Skeletal muscle cell (primary cell): ENCODE measurements around the gene PTGES.
"Not testable (repeated sequence)": the region's sequence is repeated elsewhere in the genome, so short reads cannot be mapped to it uniquely, and the experiment has no call there.

Source experiments
- DNase-seq: peaks from one replicate; pipeline ENCODE4 v3.0.0-alpha.2; 2010; ENCODE audit warnings: low read depth
- H3K4me3 ChIP-seq: 2 replicates; pipeline ENCODE4 v1.5.1; 2011; ENCODE audit warnings: low read depth, mild to moderate bottlenecking, control low read depth, low read length, moderate library complexity

Gene PTGES

DNA sequence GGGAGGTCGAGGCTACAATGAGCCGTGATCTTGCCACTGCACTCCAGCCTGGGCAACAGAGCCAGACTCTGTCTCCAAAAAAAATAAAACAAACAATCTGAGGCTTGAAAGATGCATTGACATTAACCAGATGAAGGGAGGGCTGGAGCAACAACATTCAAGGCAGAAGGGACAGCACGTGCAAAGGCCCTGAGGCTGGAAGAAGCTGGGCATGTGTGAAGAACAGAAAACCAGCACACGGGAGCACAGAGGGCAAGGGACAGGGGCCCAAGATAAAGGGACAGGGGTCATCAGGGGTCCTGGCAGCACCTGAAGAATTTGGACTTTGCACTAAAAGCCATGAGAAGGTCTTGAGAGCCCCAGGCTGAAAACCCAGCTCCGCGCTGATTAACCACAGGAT, 3.3 kb downstream of the PTGES start:
- DNase-seq = no peak
- H3K4me3 ChIP-seq = no peak overlapping the region

DNA sequence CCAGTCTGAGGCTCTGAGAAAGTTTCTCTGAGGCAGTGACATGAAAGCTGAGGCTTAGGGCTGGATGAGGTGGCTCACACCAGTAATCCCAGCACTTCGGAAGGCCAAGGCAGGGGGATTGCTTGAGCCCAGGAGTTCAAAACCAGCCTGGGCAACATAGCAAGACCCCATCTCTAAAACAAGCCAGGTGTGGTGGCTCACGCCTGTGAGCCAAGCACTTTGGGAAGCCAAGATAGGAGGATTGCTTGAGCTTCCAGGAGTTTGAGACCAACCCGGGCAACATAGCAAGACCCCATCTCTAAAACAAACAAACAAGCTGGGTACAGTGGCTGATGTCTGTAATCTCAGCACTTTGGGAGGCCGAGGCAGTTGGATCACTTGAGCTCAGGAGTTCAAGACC, 3.8 kb downstream of the PTGES start:
- DNase-seq, H3K4me3 ChIP-seq: not testable (repeated sequence)

- H3K4me3 ChIP-seq = no peak overlapping the region
- DNase-seq = no peak
These were observed 4.6 kb downstream of the PTGES start for GRCh38 chr9:129748249-129748648.

- no peak overlapping the region for H3K4me3 ChIP-seq
- DNase-seq = no peak
These were observed 6.6 kb downstream of the PTGES start for GRCh38 chr9:129746092-129746777.

DNA sequence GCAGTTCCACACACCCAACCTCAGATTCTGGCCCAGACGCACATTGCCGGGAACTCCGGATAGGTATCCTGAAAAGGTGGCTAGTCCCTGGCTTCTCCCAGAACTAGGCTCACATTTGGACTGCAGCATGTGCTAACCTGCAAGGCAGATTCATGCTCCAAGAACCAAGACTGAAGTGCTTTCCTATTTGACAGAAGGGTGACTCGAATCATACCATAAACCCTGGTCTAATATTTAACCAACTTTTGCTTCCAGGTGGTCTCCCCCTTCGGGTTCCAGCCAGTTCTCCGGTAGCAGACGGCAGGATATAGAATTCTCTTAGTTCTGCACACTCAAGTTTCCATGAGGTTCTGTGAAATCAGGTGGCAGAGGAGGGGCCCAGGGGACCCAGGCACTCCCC, 7.6 kb downstream of the PTGES start:
- no peak for DNase-seq
- no peak overlapping the region for H3K4me3 ChIP-seq

DNA sequence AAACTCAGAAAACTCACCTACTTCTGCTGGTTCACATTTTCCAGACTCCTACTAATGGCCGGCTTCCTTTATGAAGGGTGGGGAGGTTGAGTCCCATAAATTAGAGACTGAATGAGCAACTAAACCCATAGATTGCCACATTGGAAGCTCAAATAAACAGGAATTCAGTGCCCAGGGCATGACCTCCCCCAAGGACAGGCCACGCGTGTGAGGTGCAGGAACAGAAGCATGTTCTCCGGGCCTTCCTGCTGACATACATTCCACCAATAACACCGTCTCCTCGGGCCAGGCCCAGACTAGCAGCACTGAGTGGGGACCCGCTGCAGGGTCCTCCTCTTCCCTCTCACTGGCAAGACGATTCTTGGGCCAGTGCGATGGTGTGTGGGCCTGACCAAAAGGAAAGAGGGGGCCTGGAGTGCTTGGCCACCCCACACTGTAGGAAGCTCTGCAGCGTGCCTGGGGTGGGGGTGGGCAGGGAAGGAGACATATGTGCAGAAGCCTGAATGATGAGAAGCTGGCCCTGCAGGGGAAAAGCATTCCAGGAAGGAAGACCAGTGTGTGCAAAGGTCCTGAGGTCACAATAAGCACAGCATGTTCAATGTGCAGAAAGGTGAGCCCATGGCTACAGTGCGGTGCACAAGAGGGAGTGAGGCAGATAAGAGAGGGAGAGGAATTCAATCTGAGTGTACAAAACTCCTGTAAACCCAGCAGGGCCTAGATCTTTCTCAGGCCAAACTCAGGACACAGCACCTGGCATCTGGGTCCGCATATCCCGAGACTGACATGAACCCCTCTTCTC, 12.0 kb downstream of the PTGES start:
- no peak for DNase-seq
- no peak overlapping the region for H3K4me3 ChIP-seq

GRCh38 chr9:129740174-129740573, 12.7 kb downstream of the PTGES start:
- no peak for DNase-seq
- H3K4me3 ChIP-seq = no peak overlapping the region

GRCh38 chr9:129739432-129739831, 13.4 kb downstream of the PTGES start:
- DNase-seq = no peak
- no peak overlapping the region for H3K4me3 ChIP-seq

- no peak for DNase-seq
- H3K4me3 ChIP-seq = peak overlapping the region; percentile 49
These were observed 15.2 kb downstream of the PTGES start for GRCh38 chr9:129737479-129738274.

- H3K4me3 ChIP-seq = no peak overlapping the region
- no peak for DNase-seq
These were observed 16.5 kb downstream of the PTGES start for GRCh38 chr9:129736334-129736733.

GRCh38 chr9:129735546-129735945, 17.3 kb downstream of the PTGES start:
- no peak overlapping the region for H3K4me3 ChIP-seq
- DNase-seq = no peak

- DNase-seq = no peak
- H3K4me3 ChIP-seq = no peak overlapping the region
These were observed 19.2 kb downstream of the PTGES start for GRCh38 chr9:129733632-129733953.

- DNase-seq = no peak
- H3K4me3 ChIP-seq = no peak overlapping the region
These were observed 19.8 kb downstream of the PTGES start for GRCh38 chr9:129732946-129733631.

DNA sequence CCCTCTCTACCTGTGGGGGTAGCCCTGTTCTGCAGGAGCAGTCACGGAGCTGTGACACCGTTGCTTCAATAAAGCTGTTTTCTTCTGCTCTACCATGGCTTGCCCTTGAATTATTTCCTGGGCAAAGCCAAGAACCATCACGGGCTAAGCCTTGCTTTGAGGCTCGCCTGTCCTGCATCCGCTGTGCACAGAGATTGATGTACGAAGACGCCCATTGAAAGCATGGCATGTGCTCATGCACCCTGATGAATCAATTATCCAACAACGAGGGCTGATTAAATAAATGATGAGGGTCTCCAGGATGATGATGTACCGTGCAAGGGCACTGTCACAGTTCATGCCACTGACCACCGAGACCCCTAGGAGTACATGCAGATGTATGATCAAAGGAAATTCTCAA, 20.7 kb downstream of the PTGES start:
- no peak for DNase-seq
- H3K4me3 ChIP-seq = no peak overlapping the region

GRCh38 chr9:129731477-129732085, 21.3 kb downstream of the PTGES start:
- DNase-seq = no peak
- H3K4me3 ChIP-seq = no peak overlapping the region

- no peak for DNase-seq
- H3K4me3 ChIP-seq = no peak overlapping the region
These were observed 24.1 kb downstream of the PTGES start for GRCh38 chr9:129728744-129729143.

DNA sequence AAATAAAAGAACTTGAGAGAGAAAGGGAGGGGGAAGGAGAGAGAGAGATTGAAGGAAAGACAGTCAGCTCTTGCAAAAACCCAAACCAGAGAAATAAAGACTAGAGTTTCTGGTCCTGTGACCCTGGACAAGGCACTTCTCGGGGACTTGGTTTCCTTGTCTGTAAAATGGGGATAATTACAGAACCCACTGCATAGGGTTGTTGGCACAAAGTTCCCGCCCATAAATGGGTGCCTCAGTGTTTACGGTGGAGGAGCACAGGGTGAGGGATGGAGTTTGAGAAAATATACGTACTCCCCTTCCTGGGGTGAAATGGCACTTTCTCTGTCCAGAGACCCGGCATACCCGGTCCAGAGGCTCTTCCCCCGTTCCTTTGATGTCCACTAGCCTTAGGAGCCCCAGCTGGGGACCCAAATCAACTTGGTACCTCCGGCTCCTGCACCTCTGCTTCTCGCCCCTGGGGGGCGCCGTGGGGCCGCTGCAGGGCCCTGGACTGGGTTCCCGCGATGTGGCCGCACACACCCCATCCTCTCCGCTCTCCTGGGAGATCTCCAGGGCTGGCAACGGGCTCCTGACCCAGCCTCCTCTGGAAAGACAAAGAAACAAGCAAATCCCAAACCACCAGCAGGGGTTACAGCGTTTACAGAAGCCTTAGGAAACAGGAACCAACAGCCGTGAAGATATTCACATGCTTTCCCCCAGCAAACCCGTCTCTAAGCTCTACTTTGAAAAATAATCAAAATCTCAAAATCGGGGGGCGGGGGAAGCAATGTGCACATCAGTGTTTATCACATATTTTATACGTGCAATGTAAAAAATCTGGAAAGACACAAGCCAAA, 26.3 kb downstream of the PTGES start:
- H3K4me3 ChIP-seq = no peak overlapping the region
- DNase-seq = no peak

- no peak overlapping the region for H3K4me3 ChIP-seq
- DNase-seq = no peak
These were observed 27.0 kb downstream of the PTGES start for GRCh38 chr9:129725795-129726251.
